Breast epithelium (tissue), 3 donors: ENCODE data around the gene STEAP1B.

Experiments used
- CTCF ChIP-seq, 3 donors: fragments of 450-650 bp; IDR thresholded peaks; one replicate each; pipeline ENCODE4 v1.5.1; 2016 to 2017; ENCODE audit warnings: antibody characterized with exemption in 3 of 3, mild to moderate bottlenecking in 3 of 3, moderate library complexity in 3 of 3
- POLR2A ChIP-seq: fragments of 450-650 bp; IDR thresholded peaks from one replicate; pipeline ENCODE4 v1.6.1; 2016; ENCODE audit warnings: antibody characterized with exemption, mild to moderate bottlenecking, moderate library complexity

- no peak for TF ChIP-seq CTCF (IDR thresholded peaks at IDR 0.05)
- no peak for TF ChIP-seq POLR2A
These were observed 42.7 kb upstream of the STEAP1B start for GRCh38 chr7:22542669-22543068.
